Heart right ventricle (tissue), 16 donors: ENCODE data around the gene PODN. TPM values are rescaled to one million over a fixed set of nuclear protein-coding genes. Genes with fewer than 3 reads are reported as not detected.
A peak's percentile ranks its signal among the peaks of the same experiment; 100 is the strongest.

Experiments used
- ATAC-seq, 8 donors: fragments of 200-7000 bp; cut with Tn5 transposase; one replicate each; pipeline ENCODE4 v1.9.1; 2020; ENCODE audit warnings: mild to moderate bottlenecking in 8 of 8, moderate library complexity in 8 of 8, moderate number of reproducible peaks in 1 of 8
- DNase-seq, 2 donors: peaks; one replicate each; pipeline ENCODE4 v3.0.0-alpha.2; 2020
- H3K27ac ChIP-seq, 10 donors: fragments of 200-600 bp; sonication (generic) in 2 of 10; one replicate each; pipeline versions ENCODE4 v1.5.0 to v1.8.0; 2020 to 2022; ENCODE audit warnings: mild to moderate bottlenecking in 3 of 10
- H3K27me3 ChIP-seq, 7 donors: fragments of 200-600 bp; one replicate each; pipeline ENCODE4 v1.8.0; 2021 to 2022; ENCODE audit warnings: mild to moderate bottlenecking in 2 of 7
- H3K36me3 ChIP-seq, 9 donors: fragments of 200-600 bp; sonication (generic) in 1 of 9; one replicate each; pipeline versions ENCODE4 v1.5.0 to v1.8.0; 2020 to 2022; ENCODE audit warnings: mild to moderate bottlenecking in 2 of 9
- H3K4me1 ChIP-seq, 9 donors: fragments of 200-600 bp; sonication (generic) in 1 of 9; one replicate each; pipeline versions ENCODE4 v1.5.0 to v1.8.0; 2020 to 2022; ENCODE audit warnings: mild to moderate bottlenecking in 4 of 9
- H3K4me3 ChIP-seq, 10 donors: fragments of 200-600 bp; sonication (generic) in 2 of 10; one replicate each; pipeline versions ENCODE4 v1.5.0 to v1.8.0; 2020 to 2022; ENCODE audit warnings: mild to moderate bottlenecking in 7 of 10, moderate library complexity in 2 of 10
- H3K9me3 ChIP-seq, 11 donors: fragments of 200-600 bp in 10 of 11; sonication (generic) in 2 of 11; one replicate each; pipeline versions ENCODE4 v1.5.0 to v1.8.0; 2013 to 2022; ENCODE audit warnings: mild to moderate bottlenecking in 2 of 11, control low read depth in 1 of 11, moderate library complexity in 1 of 11
- CTCF ChIP-seq, 9 donors: fragments of 200-600 bp; sonication (generic) in 2 of 9; IDR thresholded peaks; one replicate each; pipeline versions ENCODE4 v1.5.0 to v1.8.0; 2021 to 2022; ENCODE audit warnings: antibody characterized with exemption in 9 of 9, mild to moderate bottlenecking in 5 of 9, moderate library complexity in 1 of 9
- WGBS, 2 donors: extraction: QIAGEN DNeasy Blood & Tissue Kit; methylation state at CpG; one replicate each; pipeline ENCODE4 v1.1.7; 2013; ENCODE audit warnings: inconsistent platforms in 1 of 2; 5-methylcytosine and 5-hydroxymethylcytosine counted together
- intact Hi-C, 10 donors: fragments of 100-400 bp; cut with DNase I; formaldehyde crosslinking; loops; one replicate each; pipeline versions ENCODE4 v1.11.1 to v1.14.2; 2022
- polyA plus RNA-seq, 2 donors: library from polyadenylated mRNA; stranded (reverse); fragments of 200-250 nt; gene quantifications; one replicate each; pipeline ENCODE4 v1.2.3, GENCODE V29; 2013
- total RNA-seq, 10 donors: library from RNA; stranded (reverse); fragmentation: NEBNext Ultra II Directional in 3 of 10; extraction: Animal tissue kit (Norgen Biotek cat#: 25700) in 3 of 10; gene quantifications; one replicate each; pipeline versions ENCODE4 v1.2.1 to v1.2.4, GENCODE V29; 2021 to 2023
- donor health status: Arrhythmogenic right ventricular cardiomyopathy.
- donor health status: ischemic (EF 13 %, LVEDD 7.1; RV severe dilation, severe dysfunction).
- donor health status: healthy with polysubstance abuse.
- donor health status: DM: no; HTN: yes; CAD: no.
- donor health status: DM: no; HTN: no; CAD: no.
- donor health status: ischemic (EF 25% LVEDD 6.9; RV normal size, moderate dysfunction).
- donor health status: ischemic (EF 25% LVEDD 5.7; RV mildly dilated, moderate dysfunction).
- donor health status: healthy.
- donor health status: DM: yes; HTN: yes; CAD: no.
- donor health status: Ischemic cardiomyopathy.
- donor health status: ischemic (EF 35%, LVEDD 5.7; RV mildly dilated, moderate dysfunction).
- donor health status: nonischemic (EF 11% LVEDD 7.7; RV severe dilation, severe dysfunction).
- donor health status: DM: yes; HTN: yes; CAD: no.
- donor health status: PGD.
- donor health status: ischemic (EF 29% LVEDD 5.4; RV normal size, mild dysfunction).
- donor health status: nonischemic (EF 23%, LVEDD 6.1; RV moderate dilation, normal function).

PODN gene
- total and polyA plus RNA-seq, 12 donors: 11.2 to 27.4 (median 15.4) TPM

GRCh38 chr1:53070621-53071020 is 8.6 kb downstream of the PODN start:
- no peak overlapping the region for H3K4me3 ChIP-seq
- no peaks in the 10 kb centered on the region for H3K27me3 ChIP-seq
- DNase-seq (no peak), ATAC-seq (no peak)
- intact Hi-C loops: no loop called here
- no peak for TF ChIP-seq CTCF (IDR thresholded peaks at IDR 0.05)
- peaks cover 0 to 33% (median 9%) of the 10 kb centered on the region in 9 donors for H3K4me1 ChIP-seq
- no peak overlapping the region for H3K27ac ChIP-seq
- 96 to 98% methylated on average over 12 of the region's 12 CpGs for WGBS, 2 donors
- H3K9me3 ChIP-seq: no peaks in the 10 kb centered on the region
- peaks cover 0 to 10% (median 0%) of the 10 kb centered on the region in 9 donors for H3K36me3 ChIP-seq

- Histone ChIP-seq H3K27me3 (no peaks in the 10 kb centered on the region), H3K36me3 (peaks cover 0 to 10% (median 0%) of the 10 kb centered on the region in 9 donors), H3K27ac (no peak overlapping the region), H3K4me1 (peaks cover 0 to 33% (median 9%) of the 10 kb centered on the region in 9 donors), H3K9me3 (no peaks in the 10 kb centered on the region), H3K4me3 (no peak overlapping the region)
- intact Hi-C loops: no loop called here
- no peak for TF ChIP-seq CTCF (IDR thresholded peaks at IDR 0.05)
- 84 to 86% methylated on average over 17 of the region's 17 CpGs for WGBS, 2 donors
- ATAC-seq: no peak
- DNase-seq: peak in 1 of 2 donors; percentile 10
These were observed 9.3 kb downstream of the PODN start for GRCh38 chr1:53071167-53071865.

- no peak overlapping the region for H3K4me3 ChIP-seq
- peaks cover 0 to 10% (median 0%) of the 10 kb centered on the region in 9 donors for H3K36me3 ChIP-seq
- intact Hi-C loops: no loop called here
- no peaks in the 10 kb centered on the region for H3K9me3 ChIP-seq
- no peaks in the 10 kb centered on the region for H3K27me3 ChIP-seq
- TF ChIP-seq CTCF (IDR thresholded peaks at IDR 0.05): no peak
- no peak overlapping the region for H3K27ac ChIP-seq
- DNase-seq: no peak
- H3K4me1 ChIP-seq: peaks cover 0 to 28% (median 6%) of the 10 kb centered on the region in 9 donors
- 94 to 98% methylated on average over 1 of the region's 1 CpG for WGBS, 2 donors
- ATAC-seq: no peak
These were observed 9.9 kb downstream of the PODN start for GRCh38 chr1:53071915-53072314.

- peak overlapping the region in 5 of 10 donors; percentile 39 to 70 (median 68) for H3K27ac ChIP-seq
- no peak for TF ChIP-seq CTCF (IDR thresholded peaks at IDR 0.05)
- intact Hi-C loops: no loop called here
- H3K9me3 ChIP-seq: no peaks in the 10 kb centered on the region
- ATAC-seq (no peak), DNase-seq (peak in 1 of 2 donors; percentile 2)
- H3K4me1 ChIP-seq: peaks cover 0 to 23% (median 6%) of the 10 kb centered on the region in 9 donors
- 92% methylated on average over 7 of the region's 7 CpGs for WGBS, 2 donors
- no peak overlapping the region for H3K4me3 ChIP-seq
- peaks cover 0 to 23% (median 0%) of the 10 kb centered on the region in 9 donors for H3K36me3 ChIP-seq
- H3K27me3 ChIP-seq: no peaks in the 10 kb centered on the region
These were observed 11.3 kb downstream of the PODN start for GRCh38 chr1:53073287-53073686.
